Measurements from ENCODE around the gene BCKDHA.

BCKDHA gene

GRCh38 chr19:41397086-41398049, at the start of gene BCKDHA, which contains the start of gene EXOSC5:
BCKDHA (plus strand) TSS chr19:41397818; CDS start chr19:41397828, 10 bp downstream.
EXOSC5 (minus strand) TSS chr19:41397359; CDS start chr19:41397328, 31 bp downstream.
- TF ChIP-seq POLR2A (IDR thresholded peaks at IDR 0.05; ENCODE audit: low read depth, low read length): peak; percentile 77
- peak; percentile 93 for FAIRE-seq

GRCh38 chr19:41350735-41351338, 46.8 kb upstream of the BCKDHA start:
- DNase-seq (ENCODE audit: insufficient read length, low spot score) (no peak), FAIRE-seq (no peak)
- TF ChIP-seq POLR2A (IDR thresholded peaks at IDR 0.05; ENCODE audit: low read depth, low read length): no peak

More at GRCh38 chr19:41397086-41398049, at the start of gene BCKDHA, which contains the start of gene EXOSC5:
- peak; percentile 98 for DNase-seq (ENCODE audit: insufficient read length, low spot score)

DNA sequence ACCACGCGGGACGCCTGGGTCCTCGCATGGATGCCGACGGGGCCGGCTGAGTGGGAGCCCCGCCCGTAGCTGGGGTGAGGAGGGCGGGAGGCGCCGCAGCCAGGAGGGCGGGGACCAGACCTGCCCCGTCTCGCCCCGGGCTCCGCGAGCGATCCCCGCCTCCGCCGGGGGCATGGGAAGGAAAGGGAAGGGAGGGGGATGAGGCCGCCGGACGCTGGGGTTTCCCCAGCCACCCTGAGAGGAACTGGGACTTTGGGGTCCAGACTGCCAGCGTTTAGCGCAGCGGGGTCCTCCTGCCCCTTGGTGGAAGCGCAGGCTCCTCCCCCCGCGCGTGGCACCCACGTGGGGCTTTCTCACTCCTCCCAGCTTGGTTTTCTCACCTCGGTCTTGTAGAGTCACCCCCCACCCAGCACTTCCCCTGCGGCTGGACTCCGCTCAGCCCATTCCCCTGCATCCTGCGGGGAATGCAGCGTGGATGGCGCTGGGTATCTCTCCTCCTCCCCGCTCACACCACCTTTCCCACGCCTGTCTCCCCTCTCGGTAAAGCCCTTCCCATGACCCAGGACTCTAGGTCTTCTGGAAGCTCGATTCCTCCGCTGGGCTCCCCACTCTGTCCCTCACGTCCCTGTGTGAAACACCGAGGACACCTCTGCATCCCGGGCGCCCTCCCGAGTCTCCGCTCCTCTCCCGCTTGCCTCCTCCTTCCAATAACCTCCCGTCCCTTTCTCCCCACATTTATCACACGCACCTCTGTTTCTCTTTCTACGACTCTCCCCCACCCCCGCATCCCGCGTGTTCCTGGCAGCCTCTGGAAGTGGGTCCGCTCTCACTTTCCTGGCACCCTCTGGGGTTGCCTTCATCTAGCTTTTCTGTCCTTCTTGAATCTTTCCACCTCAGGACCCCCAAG, 46.0 kb upstream of the BCKDHA start:
- 0 out of 2 replicates have a peak, but pooled peaks have one; percentile 31 for TF ChIP-seq POLR2A (IDR thresholded peaks at IDR 0.05; ENCODE audit: low read depth, low read length)
- DNase-seq (ENCODE audit: insufficient read length, low spot score): peak; percentile 87
- FAIRE-seq: no peak

DNA sequence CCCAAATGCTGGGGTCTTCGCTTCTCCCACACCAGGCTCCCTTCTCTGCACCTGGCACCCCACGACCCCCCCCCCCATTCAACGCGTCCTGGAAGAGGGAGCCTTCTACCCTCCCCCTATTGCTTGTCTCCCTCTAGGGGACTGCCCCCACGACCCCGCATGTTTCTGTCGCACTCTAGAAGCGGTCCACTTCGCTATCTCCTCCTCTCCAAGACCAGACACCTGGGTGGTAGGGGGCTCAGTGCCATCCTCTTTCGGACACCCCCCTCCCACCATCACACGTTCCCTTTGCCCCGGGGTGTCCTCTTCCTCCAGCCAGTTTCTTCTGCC, 45.4 kb upstream of the BCKDHA start:
- TF ChIP-seq POLR2A (IDR thresholded peaks at IDR 0.05; ENCODE audit: low read depth, low read length): no peak
- DNase-seq (ENCODE audit: insufficient read length, low spot score) (no peak), FAIRE-seq (no peak)

DNA sequence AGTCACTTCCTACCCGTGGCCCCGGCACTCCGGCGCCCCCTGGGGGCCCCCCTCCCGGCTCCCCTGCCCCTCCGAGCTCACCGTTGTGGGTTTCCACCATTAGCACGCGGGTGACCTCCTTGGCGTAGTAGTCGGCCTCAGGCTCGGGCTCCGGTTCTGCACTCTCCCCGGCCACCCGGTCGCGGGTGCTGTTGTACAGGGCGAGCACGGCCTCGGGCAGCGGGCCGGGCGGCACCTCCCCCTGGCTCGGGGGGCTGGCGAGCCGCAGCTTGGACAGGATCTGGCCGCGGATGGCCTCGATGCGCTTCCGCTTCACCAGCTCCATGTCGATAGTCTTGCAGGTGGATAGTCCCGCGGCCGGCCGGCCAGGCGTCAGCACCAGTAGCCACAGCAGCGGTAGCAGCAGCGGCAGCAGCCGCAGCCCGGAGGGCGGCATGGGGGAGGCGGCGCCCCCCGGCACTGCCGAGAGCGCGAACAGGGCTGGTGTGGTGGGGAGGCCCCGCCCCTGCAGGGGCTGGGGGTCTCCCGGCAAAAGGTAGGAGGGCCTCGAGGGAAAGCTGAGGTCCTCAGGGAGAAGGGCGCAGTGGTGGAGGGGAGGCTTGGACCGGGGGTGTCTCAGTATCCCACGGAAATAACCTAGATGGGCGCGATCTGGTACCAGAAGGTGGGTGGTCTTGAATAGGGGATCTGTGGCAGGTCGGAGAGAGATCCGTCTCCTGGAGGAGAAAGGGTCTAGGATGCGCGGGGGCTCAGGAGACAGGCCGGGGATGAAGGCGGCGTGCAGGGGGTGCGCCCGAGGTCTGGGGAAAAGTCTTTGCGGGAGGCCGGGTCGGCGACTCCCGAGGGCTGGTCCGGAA, 44.8 kb upstream of the BCKDHA start:
- FAIRE-seq (no peak), DNase-seq (ENCODE audit: insufficient read length, low spot score) (no peak)
- TF ChIP-seq POLR2A (IDR thresholded peaks at IDR 0.05; ENCODE audit: low read depth, low read length): 0 out of 2 replicates have a peak, but pooled peaks have one; percentile 28

- peak; percentile 97 for DNase-seq (ENCODE audit: insufficient read length, low spot score)
- peak; percentile 81 for TF ChIP-seq POLR2A (IDR thresholded peaks at IDR 0.05; ENCODE audit: low read depth, low read length)
- no peak for FAIRE-seq
Observed at GRCh38 chr19:41353466-41354342, 43.9 kb upstream of the BCKDHA start, which contains the start of gene TGFB1. TGFB1 (minus strand) TSS chr19:41353922; CDS start chr19:41353044, 878 bp downstream.

GRCh38 chr19:41354343-41354953, 43.2 kb upstream of the BCKDHA start:
- no peak for TF ChIP-seq POLR2A (IDR thresholded peaks at IDR 0.05; ENCODE audit: low read depth, low read length)
- no peak for DNase-seq (ENCODE audit: insufficient read length, low spot score)
- no peak for FAIRE-seq

DNA sequence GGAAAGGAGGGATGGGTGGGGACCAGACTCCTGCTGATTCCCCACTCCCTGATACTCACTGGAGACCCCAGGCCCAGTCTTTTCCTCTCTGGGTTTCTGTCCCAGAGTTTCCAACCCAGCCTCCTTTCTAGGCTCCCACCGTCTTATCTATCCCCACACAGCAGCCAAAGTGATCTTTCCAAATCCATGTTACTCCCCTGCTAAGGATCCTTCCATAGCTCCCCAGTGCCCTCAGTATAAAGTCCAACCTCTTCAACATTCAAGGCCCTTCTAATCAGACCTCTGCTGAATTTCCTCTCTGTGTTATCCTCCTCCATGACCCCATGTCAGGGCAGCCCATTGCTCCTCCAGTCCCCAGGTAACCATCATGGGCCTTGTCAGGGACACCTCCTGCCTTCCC, 42.6 kb upstream of the BCKDHA start:
- DNase-seq (ENCODE audit: insufficient read length, low spot score) (no peak), FAIRE-seq (no peak)
- TF ChIP-seq POLR2A (IDR thresholded peaks at IDR 0.05; ENCODE audit: low read depth, low read length): no peak

- no peak for FAIRE-seq
- DNase-seq (ENCODE audit: insufficient read length, low spot score): no peak
- TF ChIP-seq POLR2A (IDR thresholded peaks at IDR 0.05; ENCODE audit: low read depth, low read length): no peak
Observed at GRCh38 chr19:41355802-41356201, 41.8 kb upstream of the BCKDHA start.

DNA sequence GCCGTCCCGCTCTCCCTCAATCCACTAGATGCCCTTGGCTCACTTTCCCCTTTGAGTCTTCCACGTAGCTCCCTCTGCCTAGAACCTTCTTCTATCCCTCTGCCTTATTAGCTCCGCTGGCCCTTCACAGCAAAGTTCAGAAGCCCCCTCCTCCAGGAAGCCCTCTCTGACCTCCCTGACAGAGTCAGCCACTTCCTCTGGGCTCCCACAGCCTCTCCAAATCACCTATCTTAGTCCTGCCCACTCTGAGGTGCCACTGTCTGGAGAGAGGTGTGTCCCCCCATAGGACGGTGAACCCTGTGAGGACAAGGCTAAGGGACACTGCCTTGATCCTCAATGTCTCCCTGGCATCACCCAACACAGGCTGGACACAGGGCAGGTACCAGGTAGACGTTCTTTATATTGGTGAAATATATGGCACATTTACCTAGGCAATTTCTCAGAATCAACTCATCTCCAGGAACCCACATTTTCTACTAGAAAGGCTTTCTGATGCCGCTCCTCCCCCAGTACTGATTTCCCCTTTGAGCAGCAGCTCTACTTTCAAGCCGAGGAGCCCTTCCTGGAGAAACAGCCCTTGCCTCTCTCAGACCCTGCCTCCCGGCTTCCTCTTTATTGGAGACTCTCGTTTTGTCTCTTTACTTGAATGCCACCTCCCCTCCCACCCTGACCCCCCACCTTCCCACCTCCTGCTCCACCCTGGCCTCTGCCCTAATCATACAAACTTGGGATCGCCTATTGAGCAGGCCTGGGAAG, 40.5 kb upstream of the BCKDHA start:
- TF ChIP-seq POLR2A (IDR thresholded peaks at IDR 0.05; ENCODE audit: low read depth, low read length): no peak
- no peak for DNase-seq (ENCODE audit: insufficient read length, low spot score)
- no peak for FAIRE-seq

GRCh38 chr19:41357746-41358145, 39.9 kb upstream of the BCKDHA start:
- DNase-seq (ENCODE audit: insufficient read length, low spot score): no peak
- no peak for TF ChIP-seq POLR2A (IDR thresholded peaks at IDR 0.05; ENCODE audit: low read depth, low read length)
- FAIRE-seq: no peak
